HG02623 (cell line): ENCODE data around the gene FNBP1.
A peak's percentile ranks its signal among the peaks of the same experiment; 100 is the strongest.
"Not testable (repeated sequence)": the region's sequence is repeated elsewhere in the genome, so short reads cannot be mapped to it uniquely, and the experiment has no call there.

ENCODE experiments used
- ATAC-seq: cut with Tn5 transposase; IDR thresholded peaks from one replicate; pipeline ENCODE4 v1.9.1; 2021; ENCODE audit warnings: moderate library complexity; ENCODE audit not compliant: unreplicated experiment

The FNBP1 gene

DNA sequence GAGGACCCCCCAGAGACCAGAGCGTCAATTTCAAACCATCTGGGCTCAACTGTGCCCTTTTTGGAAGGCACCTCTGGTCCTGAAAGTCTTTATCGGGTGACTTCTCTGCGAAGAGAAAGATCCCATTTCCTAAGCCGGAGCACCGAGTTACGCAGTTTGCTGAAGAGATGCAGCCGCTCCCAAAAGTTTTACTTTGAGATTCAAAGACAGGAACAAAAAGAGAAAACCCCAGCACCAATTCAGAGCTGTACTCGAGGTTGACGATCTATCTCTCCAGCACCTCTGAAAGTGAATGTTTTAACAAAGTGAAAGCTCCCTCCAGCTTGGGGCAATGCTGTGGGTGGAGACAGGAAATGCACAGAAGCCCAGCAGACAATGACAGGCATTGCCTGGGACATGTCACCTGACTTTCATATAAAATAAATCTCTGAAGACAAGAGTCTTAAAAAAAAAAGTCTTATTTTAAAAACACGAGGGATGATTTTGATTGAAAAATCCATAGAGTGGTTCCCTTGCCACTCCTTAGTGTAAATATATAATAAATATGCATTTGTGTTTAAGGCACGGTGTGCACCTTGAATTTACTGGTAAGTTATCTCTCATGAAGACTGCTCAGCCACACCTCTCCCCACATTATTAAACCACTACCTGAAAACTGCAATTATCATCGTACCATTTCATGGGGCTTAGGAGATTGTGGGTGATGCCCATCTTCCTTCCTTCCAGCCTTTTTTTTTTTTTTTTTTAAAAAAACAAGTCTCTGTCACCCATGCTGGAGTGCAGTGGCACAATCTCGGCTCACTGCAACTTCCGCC, 79.9 kb downstream of the FNBP1 start:
- peak; percentile 84 for ATAC-seq

DNA sequence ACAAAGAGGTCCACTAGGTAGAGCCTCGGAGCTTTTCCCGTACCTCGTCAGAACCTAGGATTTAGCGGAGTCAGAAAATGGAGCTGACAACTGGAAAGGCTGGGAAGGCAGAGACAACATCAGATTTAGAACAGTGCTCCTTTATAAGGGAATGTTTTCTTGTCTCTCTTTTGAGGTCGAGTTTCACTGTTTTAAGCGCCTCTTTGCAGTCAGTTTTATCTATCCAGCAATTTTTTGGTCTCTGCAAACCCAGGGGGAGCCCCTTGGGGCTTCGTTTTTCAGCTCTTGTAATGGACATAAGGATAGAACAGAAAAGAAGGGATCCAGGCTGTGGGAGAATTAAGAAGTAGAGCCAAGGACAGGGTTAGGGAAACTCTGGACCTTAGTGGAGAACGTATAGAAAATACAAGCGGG, 80.5 kb downstream of the FNBP1 start:
- ATAC-seq, result no peak

DNA sequence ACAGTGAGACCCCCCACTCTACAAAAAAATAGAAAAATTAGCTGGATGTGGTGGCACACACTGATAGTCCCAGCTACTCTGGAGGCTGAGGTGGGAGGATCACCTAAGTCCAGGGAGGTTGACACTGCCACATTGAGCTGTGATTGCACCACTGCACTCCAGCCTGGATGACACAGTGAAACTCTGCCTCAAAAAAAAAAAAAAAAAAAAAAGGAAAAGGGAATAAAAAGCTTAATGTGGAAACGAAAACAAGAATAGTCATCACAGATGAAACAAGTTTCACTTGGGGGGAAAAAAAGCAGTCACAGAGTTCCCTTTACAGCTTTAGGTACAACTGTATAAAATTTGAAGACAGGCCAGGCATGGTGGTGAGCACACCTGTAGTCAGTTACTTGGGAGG, 84.2 kb downstream of the FNBP1 start:
- no peak for ATAC-seq

DNA sequence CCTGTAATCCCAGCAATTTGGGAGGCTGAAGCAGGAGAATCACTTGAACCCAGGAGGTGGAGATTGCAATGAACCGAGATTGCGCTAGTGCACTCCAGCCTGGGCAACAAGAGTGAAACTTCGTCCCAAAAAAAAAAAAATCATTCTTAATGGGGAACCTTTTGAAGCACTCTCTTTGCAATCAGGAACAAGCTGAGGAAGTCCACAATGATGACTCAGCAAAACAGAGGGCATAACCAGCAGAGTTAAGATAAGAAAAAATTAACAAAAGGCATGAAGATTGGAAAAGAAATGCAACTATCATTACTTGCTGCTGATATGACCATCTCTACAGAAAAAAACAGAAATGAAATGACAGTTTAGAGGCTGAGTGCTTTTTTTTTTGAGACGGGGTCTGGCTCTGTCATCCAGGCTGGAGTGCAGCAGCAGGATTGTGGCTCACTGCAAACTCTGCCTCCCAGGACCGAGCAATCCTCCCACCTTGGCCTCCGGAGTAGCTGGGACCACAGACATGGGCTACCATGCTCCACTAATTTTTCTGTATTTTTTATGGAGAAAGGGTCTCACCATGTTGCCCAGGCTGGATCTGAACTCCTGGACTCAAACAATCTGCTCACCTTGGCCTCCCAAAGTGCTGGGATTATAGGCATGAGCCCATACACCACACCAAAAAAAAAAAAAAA, 88.0 kb downstream of the FNBP1 start:
- ATAC-seq, result no peak

DNA sequence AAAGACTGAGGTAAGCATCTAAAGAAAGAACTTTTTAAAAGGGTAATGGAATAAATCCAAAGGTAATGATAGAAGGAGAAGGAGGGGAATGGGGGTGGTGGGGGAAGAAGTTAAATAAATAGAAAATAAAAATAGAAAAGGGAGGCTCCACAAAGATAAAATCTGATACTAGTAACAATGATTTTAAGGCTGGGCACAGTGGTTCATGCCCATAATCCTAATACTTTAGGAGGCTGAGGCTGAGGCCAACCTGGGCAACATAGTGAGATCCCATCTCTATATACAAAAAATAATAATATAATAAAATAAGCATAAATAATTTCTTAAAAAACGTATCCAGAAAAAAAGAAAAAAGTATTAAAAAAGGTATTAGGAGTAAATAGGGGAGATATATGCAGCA, 89.3 kb downstream of the FNBP1 start:
- ATAC-seq, result no peak

DNA sequence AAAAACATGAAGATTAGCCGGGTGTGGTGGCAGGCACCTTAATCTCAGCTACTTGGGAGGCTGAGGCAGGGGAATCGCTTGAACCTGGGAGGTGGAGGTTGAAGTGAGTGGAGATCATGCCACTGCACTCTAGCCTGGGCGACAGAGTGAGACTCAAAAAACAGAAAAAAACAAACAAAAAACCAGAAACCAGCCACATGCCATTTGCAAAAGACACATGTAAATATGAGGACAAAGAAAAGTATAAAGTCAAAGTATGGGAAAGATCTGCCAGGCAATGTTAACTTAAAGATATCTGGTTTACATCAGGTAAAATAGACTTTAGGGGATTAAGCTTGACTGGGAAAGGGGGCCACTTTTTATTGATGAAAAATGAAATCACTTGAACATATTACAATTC, 90.7 kb downstream of the FNBP1 start:
- no peak for ATAC-seq

DNA sequence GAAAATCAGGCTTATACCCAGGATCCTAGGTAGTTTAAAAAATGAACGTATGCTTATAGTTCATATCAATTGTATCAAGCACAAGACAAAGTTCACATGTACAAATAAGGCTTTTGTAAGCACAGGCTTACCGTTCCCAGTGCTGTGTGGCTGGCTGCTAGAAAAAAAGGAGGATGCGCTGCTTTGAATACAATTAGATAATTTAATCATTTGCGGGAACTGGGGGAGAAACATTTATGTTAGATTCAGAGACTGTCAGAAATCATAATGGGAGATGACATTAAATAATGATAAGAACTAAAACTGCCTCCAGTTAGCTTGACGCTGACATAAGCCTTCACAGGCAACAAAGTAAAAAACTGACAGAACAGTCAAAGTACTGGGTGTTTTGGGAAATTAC, 93.2 kb downstream of the FNBP1 start:
- ATAC-seq, result no peak

DNA sequence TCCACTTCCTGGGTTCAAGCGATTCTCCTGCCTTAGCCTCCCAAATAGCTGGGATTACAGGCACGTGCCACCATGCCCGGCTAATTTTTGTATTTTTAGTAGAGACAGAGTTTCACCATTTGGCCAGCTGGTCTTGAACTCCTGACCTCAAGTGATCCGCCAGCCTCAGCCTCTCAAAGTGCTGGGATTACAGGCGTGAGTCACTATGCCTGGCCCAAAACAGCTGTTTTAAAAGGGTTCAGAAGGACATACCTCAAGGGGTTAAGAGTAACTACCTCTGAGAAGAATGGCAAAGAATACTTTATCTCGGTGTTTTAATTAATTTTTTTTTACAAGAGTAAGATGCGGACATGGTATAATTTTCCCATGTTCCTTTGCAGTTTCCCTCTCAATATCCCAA, 94.4 kb downstream of the FNBP1 start:
- ATAC-seq, result not testable (repeated sequence)

DNA sequence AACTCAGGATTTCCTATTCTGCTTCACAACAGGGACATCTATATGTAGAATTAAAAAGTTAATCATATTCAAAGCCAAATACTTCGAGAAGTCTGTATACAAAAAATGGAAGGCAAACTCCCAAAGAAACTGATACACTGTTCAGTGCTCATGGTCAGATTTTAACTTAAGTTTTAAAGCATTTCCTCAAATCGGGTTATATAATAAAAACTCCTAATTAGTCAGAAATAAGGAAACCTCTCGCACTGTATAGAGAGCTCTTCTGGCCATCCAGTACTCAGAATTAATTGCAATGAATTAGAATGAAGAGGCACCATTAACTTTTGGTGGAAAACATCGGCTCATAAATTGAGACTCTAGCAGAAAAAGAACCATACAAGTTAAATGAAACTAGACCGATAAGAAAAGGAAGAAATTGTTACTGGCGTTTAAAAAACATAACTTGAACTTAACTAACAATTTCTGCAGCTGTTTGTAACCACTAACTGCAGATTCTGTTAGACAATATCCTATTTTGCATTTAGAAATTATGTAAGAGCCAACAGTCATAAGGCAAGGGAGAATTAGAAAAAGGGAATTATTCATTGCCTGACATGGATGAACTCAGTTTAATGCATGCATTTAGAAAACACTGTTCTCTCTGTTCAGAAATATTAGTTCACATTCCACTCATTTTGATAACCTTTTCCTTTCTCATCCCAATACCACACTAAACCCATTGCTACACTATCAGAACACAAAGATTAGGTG, 96.6 kb downstream of the FNBP1 start:
- ATAC-seq, result no peak

DNA sequence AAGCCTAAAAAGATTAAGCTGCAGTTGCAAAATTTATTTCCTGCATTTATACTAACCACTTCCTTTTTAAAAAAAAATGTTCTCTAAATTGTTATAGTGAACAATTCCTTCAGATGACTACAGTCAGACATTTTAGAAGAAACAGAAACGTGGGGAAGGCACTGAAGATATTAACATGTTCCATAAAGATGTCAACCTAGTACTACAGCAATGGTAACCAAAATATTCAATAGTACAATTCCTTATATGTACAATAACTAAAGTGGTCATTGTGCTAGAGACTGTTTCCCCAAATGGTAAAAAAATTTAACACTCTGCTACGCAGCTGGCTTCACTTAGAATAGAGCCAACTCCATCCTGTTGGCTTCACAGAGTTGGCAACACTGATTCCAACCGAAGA, 97.7 kb downstream of the FNBP1 start:
- no peak for ATAC-seq

DNA sequence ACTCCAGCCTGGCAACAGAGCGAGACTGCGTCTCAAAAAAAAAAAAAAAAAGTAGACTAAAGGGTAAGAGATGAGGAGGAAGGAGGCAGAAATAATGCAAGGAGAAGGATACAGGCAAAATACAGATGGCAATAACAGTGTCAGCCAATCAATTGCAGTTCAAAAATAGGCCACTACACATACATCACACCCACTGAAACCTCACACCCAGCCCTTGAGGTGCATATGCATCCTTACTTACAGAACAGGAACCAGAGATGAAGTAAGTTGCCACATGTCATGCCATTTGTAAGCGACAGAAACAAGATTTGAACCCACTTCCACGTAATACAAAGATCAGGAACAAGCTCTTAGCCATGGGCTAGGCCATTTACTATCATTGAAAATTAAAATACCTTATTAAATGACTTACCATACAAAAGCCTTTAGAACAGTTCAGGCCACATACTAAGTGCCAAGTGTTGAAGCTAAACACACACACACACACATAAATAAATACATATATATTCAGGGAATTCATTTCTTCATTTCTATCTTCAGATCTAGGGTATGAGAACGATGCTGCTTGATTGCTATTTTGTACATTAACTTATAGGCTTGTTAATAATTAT, 98.4 kb downstream of the FNBP1 start:
- no peak for ATAC-seq

DNA sequence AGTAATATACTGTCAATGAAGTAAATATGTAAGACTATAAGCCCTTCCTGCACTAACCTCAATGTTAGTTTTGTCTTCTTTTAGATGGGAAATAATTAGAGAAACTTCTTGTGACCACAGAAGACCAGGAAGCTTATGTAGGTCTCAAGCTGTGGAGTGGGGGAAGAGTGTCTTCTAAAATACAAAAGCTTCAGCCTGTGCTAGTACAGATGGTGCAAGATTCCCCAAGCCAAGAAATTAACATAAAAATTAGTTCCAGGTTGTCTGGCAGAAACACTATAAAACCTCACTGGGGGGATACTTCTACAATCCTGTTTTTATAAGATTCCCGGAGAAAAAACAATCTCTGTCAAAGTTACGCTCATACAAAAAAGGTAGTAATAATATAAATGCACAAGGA, 103.6 kb downstream of the FNBP1 start:
- no peak for ATAC-seq

DNA sequence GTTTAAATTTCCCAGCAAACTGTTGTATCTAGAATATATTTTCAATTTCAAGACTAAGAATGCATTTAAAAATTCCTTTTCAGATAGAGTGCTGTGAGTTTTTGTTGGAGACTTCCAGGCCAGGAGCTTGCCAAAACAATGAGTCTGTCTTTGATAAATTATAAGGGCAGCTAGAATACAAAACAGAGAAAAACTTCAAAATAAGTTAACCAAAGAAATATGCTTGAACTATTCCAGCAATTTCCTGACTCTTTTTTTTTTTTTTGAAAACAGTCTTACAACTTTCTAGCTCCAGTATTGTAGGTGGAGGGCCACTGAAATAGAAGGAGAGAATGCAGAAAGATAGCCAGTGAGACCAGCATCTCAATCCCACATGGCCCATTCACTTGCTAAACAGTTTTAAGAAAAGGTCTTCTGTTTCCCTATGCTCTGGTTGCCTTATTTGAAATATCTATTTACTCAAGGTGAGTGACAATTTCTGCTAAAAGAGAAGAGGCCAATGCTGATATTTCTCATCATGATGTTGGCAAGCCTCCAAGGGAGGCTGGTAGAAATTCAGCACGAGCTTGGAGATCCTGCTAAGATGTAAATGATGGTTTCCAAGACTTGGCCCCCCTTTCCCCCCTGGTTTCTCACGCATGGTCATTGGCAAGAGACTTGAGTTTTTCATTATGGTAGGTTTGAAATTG, 104.6 kb downstream of the FNBP1 start:
- ATAC-seq, result no peak

DNA sequence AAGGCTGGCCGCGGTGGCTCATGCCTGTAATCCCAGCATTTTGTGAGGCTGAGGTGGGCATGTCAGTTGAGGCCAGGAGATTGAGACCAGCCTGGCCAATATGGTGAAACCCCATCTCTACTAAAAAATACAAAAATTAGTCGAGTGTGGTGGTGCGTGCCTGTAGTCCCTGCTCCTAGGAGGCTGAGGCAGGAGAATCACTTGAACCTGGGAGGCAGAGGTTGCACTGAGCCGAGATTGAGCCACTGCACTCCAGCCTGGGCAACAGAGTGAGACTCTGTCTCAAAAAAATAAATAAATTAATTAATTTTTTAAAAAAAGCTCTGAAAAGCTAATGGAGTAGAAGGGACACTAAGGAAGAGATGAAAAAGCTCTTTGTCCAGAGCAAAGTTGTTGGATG, 105.1 kb downstream of the FNBP1 start:
- not testable (repeated sequence) for ATAC-seq

DNA sequence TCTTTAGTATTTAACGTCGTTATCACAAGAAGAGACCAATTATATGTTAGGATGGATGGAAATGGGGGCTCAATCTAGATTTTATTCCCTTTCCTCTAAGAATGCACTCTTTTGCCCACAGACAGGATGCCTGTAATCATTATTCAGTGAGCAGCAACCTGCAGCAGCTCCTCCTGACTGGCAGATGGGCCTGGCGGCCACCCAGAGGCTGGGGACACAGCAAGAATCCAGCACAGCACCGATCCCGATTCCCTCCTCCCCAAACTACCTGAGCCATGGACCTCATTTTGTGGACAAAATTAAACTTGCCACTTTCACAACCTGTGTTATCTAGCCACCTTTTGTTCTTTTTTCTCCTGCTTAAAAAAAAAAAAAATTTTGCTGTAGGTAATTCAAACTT, 106.8 kb downstream of the FNBP1 start:
- ATAC-seq, result no peak

DNA sequence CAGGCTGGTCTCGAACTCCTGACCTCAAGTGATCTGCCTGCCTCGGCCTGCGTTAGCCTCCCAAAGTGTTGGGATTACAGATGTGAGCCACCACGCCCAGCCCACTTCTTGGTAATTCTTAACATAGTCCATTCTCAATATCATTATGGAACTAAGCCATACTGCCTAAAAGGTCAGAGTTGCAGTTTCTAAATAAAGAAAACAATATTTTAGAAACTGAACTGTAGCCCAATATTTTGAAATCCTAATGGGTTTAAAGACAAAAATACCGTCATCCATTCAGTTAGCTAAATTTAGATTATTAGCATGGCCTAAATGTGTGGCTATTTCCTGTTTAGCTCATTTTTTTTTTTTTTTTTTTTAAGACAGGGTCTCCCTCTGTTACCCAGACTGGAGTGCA, 108.2 kb downstream of the FNBP1 start:
- ATAC-seq, result no peak

DNA sequence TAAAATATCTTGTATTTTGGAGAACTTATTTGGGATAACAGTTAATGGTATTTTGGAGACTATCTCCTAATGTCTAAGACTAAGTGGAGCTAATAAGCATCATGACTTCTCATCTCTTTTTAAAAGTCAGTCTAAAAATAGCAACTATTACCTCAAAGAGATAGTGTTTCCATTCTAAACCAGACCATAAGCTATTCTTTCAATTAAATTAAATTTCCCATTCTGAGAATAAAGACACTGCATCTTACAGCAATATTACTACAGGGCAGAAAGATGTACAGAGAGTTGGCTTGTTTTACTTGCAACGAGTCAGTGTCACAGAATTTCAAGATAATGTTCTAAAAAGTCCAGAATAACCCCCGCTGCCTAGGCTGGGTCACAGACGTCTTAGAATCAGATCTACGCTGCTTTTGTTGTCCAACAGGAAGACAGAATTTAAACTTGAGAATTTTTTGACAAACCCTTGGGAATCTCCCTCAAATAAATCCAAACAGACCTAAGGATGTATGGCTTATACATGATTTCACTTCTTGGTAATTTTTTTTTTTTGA, 108.9 kb downstream of the FNBP1 start:
- no peak for ATAC-seq

DNA sequence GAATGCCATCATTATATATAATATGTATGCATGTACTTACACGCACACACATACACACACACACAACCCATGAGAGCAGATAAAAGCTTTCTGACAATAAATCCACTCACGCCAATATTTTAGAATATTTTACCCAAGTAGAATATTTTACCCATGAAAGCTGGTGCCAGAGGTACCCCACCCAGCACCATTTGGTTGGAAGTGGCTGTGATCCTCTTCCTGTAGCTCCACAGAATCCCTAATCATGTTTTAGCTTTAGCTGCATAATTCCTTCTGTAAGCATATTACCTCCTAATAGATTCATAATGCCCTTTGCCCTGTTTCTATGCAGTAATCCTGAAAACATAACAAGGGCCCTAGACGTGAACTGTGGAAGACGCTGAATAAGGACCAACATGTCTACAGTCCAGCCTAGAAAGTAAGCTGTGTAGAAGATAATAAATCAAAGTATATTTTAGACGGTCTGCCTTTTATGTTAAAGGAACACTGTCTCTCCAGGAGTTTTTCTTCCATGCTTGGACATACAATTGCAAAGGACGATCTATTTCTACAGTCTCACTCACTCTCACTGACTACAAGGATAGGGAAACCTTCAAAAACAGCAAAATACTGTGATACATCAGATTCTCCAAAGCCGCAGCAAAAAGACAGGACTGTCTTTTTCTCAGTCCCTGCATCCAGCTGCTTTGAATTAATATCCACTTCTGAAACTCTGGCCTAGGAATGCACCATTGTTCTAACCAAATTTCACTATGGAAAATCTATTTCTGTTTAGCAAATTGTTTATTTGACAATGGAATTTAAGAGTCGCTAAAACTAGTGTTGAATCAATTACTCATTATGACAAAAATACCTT, 109.6 kb downstream of the FNBP1 start:
- no peak for ATAC-seq

DNA sequence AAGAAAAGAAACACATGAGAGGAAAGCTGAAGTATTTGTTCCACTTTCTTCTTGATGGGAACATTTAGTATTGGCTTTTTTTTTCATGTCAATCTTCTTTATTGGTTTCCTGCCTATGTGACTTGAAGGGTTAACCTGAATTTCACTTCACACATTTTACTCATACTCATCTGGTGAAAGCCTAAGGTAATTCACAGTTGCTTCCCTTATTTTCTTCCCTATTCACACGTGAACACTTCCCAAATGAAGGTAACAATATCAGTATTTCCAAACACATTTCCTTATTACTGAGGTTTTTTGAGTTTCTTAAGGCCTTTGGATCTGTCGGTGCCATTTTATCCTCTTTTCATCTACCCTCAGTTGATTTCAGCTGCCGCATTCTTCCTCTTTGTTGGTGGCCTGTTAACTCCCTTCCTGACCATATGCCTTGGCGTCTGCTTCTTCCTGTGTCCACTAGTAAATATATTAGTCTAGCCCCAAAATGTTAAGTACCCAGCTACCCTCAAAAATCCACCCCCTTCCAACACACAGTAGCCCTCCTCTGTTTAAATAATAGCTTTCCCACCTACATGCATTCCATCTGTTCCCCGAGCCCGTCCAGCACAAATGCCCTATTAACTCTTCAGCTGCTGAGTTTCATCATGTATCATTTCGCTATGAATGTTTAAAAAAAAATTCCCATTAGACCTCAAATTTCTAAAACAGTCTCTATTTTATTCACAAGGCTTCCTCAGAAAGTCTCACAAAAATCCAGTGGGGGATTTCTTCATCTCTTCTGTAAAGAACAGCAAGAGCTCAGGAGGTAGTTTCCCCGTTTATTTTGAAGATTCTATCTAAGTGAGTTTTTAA, 110.5 kb downstream of the FNBP1 start:
- no peak for ATAC-seq
